ENCODE measurements around the gene NXPE3.
"Not testable (repeated sequence)": the region's sequence is repeated elsewhere in the genome, so short reads cannot be mapped to it uniquely, and the experiment has no call there.

NXPE3 gene

DNA sequence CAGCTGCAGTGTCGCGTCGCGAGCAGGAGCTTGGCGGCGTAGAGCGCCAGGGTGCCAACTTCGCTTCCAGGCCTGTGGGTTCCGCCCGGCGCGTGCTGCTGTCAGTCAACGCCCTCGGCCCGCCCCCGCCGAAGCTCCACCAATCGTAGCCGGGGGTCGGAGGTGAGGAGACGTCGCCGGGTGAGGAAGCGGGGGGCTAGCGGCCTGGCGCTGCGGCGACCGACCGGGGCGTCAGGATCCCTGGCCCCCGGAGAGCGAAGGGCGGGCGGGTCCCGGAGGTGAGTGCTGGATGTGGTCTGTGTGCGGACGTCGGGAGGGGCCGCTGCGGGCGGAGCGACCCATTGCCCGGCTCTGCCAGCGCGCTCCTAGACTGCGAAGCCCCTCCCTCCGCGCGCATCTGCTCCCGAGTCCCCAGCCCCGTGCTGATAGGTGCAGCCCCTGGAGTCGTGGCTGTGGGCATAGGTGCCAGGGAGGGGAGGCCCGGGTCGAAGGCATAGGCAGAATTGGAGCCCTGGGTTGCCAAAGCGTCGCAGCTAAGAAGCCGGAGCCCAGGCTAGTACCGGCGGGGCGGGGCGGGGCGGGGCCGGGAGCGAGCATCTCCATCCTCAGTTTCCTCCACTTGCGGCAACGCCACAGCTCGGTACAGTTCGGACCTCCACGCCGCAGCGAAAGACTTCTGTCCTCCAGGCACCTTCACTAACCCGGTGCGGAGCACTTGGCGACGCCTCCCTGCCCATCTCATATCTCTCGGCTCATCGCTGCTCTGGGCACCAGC, at the start of gene NXPE3:
TSS of gene NXPE3 (plus strand) at position 165 of the 775 bp plus-strand sequence. CDS start 6,386 bp downstream, outside the sequence.
- Mint-ChIP-seq H3K27ac (peak within 1 kb of the TSS; percentile 93), H3K9me3 (no peaks in the 10 kb centered on the region), H3K27me3 (no peaks in the 10 kb centered on the region), H3K4me1 (ENCODE audit: low read depth) (peaks cover 43% of the 10 kb centered on the region), H3K4me3 (peak within 1 kb of the TSS; percentile 86), H3K36me3 (ENCODE audit: low read depth) (peaks cover 26% of the 10 kb centered on the region)
- intact Hi-C loops (cut with micrococcal nuclease) = loop anchor here (1.0 to 2.0 kb wide), 2 partner anchors 54 to 102 kb away; partner anchors contain the start of gene ZBTB11

- H3K36me3 Mint-ChIP-seq (ENCODE audit: low read depth) = peaks cover 55% of the 10 kb centered on the region
- H3K27ac Mint-ChIP-seq = no peak overlapping the region
- intact Hi-C loops (cut with micrococcal nuclease) = loop anchor here (5.0 kb wide), 1 partner anchor 38 kb away; no protein-coding TSS in a partner anchor
- H3K4me1 Mint-ChIP-seq (ENCODE audit: low read depth) = peaks cover 10% of the 10 kb centered on the region
- H3K9me3 Mint-ChIP-seq = no peaks in the 10 kb centered on the region
- no peak overlapping the region for H3K4me3 Mint-ChIP-seq
- H3K27me3 Mint-ChIP-seq = no peaks in the 10 kb centered on the region
These were observed 49.4 kb upstream of the NXPE3 start for GRCh38 chr3:101729586-101729985.

DNA sequence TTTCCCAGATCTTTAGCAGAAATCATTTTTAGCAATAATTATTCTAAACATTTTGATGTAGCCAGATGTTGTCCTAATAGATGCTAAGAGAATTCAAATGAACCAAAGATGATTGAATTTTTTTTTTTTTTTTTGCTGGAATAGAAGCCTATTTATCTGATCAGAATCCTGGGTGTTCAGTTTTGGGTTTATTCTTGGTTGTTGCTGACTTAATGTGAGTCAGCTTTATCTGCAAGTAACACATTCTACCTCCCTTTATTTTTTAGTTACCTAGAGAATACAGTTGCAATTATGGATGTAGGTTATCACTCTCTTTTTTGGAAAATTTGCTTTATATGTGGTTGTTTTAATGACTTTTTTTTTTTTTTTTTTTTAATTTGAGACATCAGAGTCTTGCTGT, 48.2 kb upstream of the NXPE3 start:
- intact Hi-C loops (cut with micrococcal nuclease) = no loop called here
- H3K4me1 Mint-ChIP-seq (ENCODE audit: low read depth) = peaks cover 2% of the 10 kb centered on the region
- no peaks in the 10 kb centered on the region for H3K9me3 Mint-ChIP-seq
- no peak overlapping the region for H3K27ac Mint-ChIP-seq
- peaks cover 59% of the 10 kb centered on the region for H3K36me3 Mint-ChIP-seq (ENCODE audit: low read depth)
- no peaks in the 10 kb centered on the region for H3K27me3 Mint-ChIP-seq
- no peak overlapping the region for H3K4me3 Mint-ChIP-seq

GRCh38 chr3:101732240-101732641, 46.8 kb upstream of the NXPE3 start:
- peaks cover 73% of the 10 kb centered on the region for H3K36me3 Mint-ChIP-seq (ENCODE audit: low read depth)
- H3K27ac Mint-ChIP-seq = no peak overlapping the region
- intact Hi-C loops (cut with micrococcal nuclease) = no loop called here
- H3K9me3 Mint-ChIP-seq = peaks cover 11% of the 10 kb centered on the region
- no peak overlapping the region for H3K4me3 Mint-ChIP-seq
- H3K4me1 Mint-ChIP-seq (ENCODE audit: low read depth) = no peaks in the 10 kb centered on the region
- H3K27me3 Mint-ChIP-seq = no peaks in the 10 kb centered on the region

GRCh38 chr3:101735833-101736232, 43.2 kb upstream of the NXPE3 start:
- Mint-ChIP-seq H3K27ac (no peak overlapping the region), H3K4me1 (ENCODE audit: low read depth) (no peaks in the 10 kb centered on the region), H3K27me3 (no peaks in the 10 kb centered on the region), H3K4me3 (no peak overlapping the region), H3K36me3 (ENCODE audit: low read depth) (peaks cover 59% of the 10 kb centered on the region), H3K9me3 (peaks cover 29% of the 10 kb centered on the region)
- intact Hi-C loops (cut with micrococcal nuclease) = no loop called here

GRCh38 chr3:101741914-101742313, 37.1 kb upstream of the NXPE3 start:
- H3K4me1 Mint-ChIP-seq (ENCODE audit: low read depth); H3K36me3 Mint-ChIP-seq (ENCODE audit: low read depth); intact Hi-C loops (cut with micrococcal nuclease); H3K4me3 Mint-ChIP-seq; H3K27me3 Mint-ChIP-seq: not testable (repeated sequence)
- H3K9me3 Mint-ChIP-seq = peaks cover 21% of the 10 kb centered on the region
- H3K27ac Mint-ChIP-seq = peak overlapping the region; percentile 36

GRCh38 chr3:101744811-101745210, 34.2 kb upstream of the NXPE3 start:
- no peaks in the 10 kb centered on the region for H3K36me3 Mint-ChIP-seq (ENCODE audit: low read depth)
- H3K27me3 Mint-ChIP-seq = no peaks in the 10 kb centered on the region
- H3K27ac Mint-ChIP-seq = no peak overlapping the region
- intact Hi-C loops (cut with micrococcal nuclease) = no loop called here
- no peaks in the 10 kb centered on the region for H3K4me1 Mint-ChIP-seq (ENCODE audit: low read depth)
- H3K4me3 Mint-ChIP-seq = no peak overlapping the region
- no peaks in the 10 kb centered on the region for H3K9me3 Mint-ChIP-seq

- H3K36me3 Mint-ChIP-seq (ENCODE audit: low read depth); H3K4me3 Mint-ChIP-seq; H3K9me3 Mint-ChIP-seq; H3K4me1 Mint-ChIP-seq (ENCODE audit: low read depth); H3K27ac Mint-ChIP-seq; H3K27me3 Mint-ChIP-seq; intact Hi-C loops (cut with micrococcal nuclease): not testable (repeated sequence)
These were observed 33.1 kb upstream of the NXPE3 start for GRCh38 chr3:101745934-101746333.

DNA sequence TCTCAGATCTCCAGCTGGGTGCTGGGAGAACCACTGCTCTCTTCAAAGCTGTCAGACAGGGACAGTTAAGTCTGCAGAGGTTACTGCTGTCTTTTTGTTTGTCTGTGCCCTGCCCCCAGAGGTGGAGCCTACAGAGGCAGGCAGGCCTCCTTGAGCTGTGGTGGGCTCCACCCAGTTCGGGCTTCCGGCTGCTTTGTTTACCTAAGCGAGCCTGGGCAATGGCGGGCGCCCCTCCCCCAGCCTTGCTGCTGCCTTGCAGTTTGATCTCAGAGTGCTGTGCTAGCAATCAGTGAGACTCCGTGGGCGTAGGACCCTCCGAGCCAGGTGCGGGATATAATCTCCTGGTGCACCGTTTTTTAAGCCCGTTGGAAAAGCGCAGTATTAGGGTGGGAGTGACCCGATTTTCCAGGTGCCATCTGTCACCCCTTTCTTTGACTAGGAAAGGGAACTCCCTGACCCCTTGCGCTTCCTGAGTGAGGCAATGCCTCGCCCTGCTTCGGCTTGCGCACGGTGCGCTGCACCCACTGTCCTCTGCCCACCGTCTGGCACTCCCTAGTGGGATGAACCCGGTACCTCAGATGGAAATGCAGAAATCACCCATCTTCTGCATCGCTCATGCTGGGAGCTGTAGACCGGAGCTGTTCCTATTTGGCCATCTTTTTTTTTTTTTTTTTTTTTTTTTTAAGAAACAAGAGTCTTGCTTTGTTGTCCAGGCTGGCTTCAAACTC, 25.5 kb upstream of the NXPE3 start:
- H3K36me3 Mint-ChIP-seq (ENCODE audit: low read depth) = peaks cover 63% of the 10 kb centered on the region
- intact Hi-C loops (cut with micrococcal nuclease); H3K4me1 Mint-ChIP-seq (ENCODE audit: low read depth): not testable (repeated sequence)

DNA sequence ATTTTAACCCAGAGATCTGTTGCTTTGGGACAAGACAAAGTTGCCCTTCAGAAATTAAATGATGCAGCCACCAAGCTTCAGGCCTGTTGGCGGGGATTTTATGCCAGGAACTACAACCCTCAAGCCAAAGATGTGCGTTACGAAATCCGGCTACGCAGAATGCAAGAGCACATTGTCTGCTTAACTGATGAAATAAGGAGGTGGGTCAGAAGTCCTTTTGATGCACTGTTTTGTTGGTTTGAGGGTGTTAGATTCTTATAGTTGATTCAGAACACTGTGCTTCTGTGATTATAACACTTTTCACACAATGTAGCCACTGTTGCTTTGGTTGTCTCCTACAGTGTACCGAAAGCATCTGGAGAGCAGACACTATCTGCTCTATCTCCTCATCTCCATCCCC, 20.8 kb upstream of the NXPE3 start:
- H3K36me3 Mint-ChIP-seq (ENCODE audit: low read depth) = peaks cover 56% of the 10 kb centered on the region
- no peaks in the 10 kb centered on the region for H3K9me3 Mint-ChIP-seq
- intact Hi-C loops (cut with micrococcal nuclease) = no loop called here
- H3K27me3 Mint-ChIP-seq = no peaks in the 10 kb centered on the region
- no peak overlapping the region for H3K27ac Mint-ChIP-seq
- H3K4me3 Mint-ChIP-seq = no peak overlapping the region
- peaks cover 9% of the 10 kb centered on the region for H3K4me1 Mint-ChIP-seq (ENCODE audit: low read depth)

More for the DNA sequence above, 25.5 kb upstream of the NXPE3 start:
- not testable (repeated sequence) for H3K27me3 Mint-ChIP-seq, H3K27ac Mint-ChIP-seq, H3K4me3 Mint-ChIP-seq
- H3K9me3 Mint-ChIP-seq = peaks cover 14% of the 10 kb centered on the region

DNA sequence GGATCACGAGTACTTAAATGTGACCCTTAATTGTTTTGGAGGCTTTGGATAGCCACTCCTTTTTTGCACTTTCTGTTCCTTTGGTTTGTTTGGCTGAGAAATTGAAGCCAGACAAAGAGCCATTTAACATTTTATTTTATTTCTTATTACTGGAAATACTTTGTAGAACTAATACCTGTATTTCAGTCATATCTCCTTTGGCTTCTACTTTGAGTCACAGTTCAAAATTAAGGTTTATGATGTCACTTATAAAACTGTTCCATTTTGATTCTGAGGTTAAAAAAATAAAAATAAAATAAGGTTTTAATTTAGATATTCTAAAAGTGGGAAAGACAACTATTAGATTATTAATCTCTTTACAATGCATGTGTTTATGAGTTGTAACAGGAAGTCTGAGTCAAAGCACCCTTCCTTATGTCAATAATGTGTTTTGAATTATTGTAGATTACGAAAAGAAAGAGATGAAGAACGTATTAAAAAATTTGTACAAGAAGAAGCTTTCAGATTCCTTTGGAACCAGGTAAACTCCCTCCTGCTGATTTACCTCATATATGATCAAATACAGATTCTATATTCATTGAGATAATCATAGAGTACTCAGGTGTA, 16.9 kb upstream of the NXPE3 start:
- Mint-ChIP-seq H3K27me3 (no peaks in the 10 kb centered on the region), H3K9me3 (no peaks in the 10 kb centered on the region), H3K4me3 (no peak overlapping the region), H3K4me1 (ENCODE audit: low read depth) (peaks cover 9% of the 10 kb centered on the region), H3K27ac (no peak overlapping the region), H3K36me3 (ENCODE audit: low read depth) (peaks cover 31% of the 10 kb centered on the region)
- intact Hi-C loops (cut with micrococcal nuclease) = no loop called here

DNA sequence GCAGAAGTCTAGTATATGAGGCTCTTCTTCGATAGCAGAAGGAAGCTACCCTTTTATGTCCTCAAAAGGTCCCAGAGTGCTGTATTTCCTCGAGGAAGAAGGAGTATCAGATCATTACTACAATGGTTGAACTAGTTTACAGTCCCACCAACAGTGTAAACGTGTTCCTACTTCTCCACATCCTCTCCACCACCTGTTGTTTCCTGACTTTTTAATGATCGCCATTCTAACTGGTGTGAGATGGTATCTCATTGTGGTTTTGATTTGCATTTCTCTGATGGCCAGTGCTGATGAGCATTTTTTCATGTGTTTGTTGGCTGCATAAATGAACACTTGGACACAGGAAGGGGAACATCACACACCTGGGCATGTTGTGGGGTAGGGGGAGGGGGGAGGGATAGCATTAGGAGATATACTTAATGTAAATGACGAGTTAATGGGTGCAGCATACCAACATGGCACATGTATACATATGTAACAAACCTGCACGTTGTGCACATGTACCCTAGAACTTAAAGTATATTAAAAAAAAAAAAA, 1.2 kb upstream of the NXPE3 start:
- peaks cover 12% of the 10 kb centered on the region for H3K36me3 Mint-ChIP-seq (ENCODE audit: low read depth)
- peaks cover 32% of the 10 kb centered on the region for H3K4me1 Mint-ChIP-seq (ENCODE audit: low read depth)
- not testable (repeated sequence) for H3K4me3 Mint-ChIP-seq, H3K9me3 Mint-ChIP-seq, H3K27me3 Mint-ChIP-seq
- intact Hi-C loops (cut with micrococcal nuclease) = loop anchor here (2.0 kb wide), 1 partner anchor 101 kb away; the partner anchor contains the start of gene ZBTB11
- peak overlapping the region; percentile 93 for H3K27ac Mint-ChIP-seq

- Mint-ChIP-seq H3K27ac (peak overlapping the region; percentile 93), H3K27me3 (no peaks in the 10 kb centered on the region), H3K9me3 (no peaks in the 10 kb centered on the region), H3K4me3 (peak overlapping the region; percentile 86), H3K4me1 (ENCODE audit: low read depth) (peaks cover 36% of the 10 kb centered on the region), H3K36me3 (ENCODE audit: low read depth) (peaks cover 19% of the 10 kb centered on the region)
- intact Hi-C loops (cut with micrococcal nuclease) = loop anchor here (1.0 to 2.0 kb wide), 2 partner anchors 53 to 102 kb away; partner anchors contain the start of gene ZBTB11
These were observed 495 bp upstream of the NXPE3 start for GRCh38 chr3:101778385-101779046.

Data from dendritic cell treated with granulocyte-macrophage colony-stimulating factor and Interleukin-4, amounts not matched to agents 40 ng/mL and 50 ng/mL, for 4 days (primary cell).